Transverse colon (tissue), 4 donors: Measurements from ENCODE around the gene CCNJ. TPM values are rescaled to one million over a fixed set of nuclear protein-coding genes. Genes with fewer than 3 reads are reported as not detected.

ENCODE experiments used
- DNase-seq: peaks from one replicate; pipeline ENCODE4 v3.0.0-alpha.2; 2019
- H3K27ac ChIP-seq, 4 donors: fragments of 200-600 bp; sonication (generic); 2 replicates each; pipeline ENCODE4 v1.5.1; 2016 to 2018; ENCODE audit warnings: inconsistent platforms in 4 of 4
- H3K27me3 ChIP-seq: fragments of 200-600 bp; sonication (generic); 2 replicates; pipeline ENCODE4 v1.5.1; 2017; ENCODE audit warnings: inconsistent platforms
- H3K36me3 ChIP-seq, 4 donors: fragments of 200-600 bp; sonication (generic); 2 replicates each; pipeline ENCODE4 v1.5.1; 2017 to 2019; ENCODE audit warnings: inconsistent platforms in 4 of 4
- H3K4me1 ChIP-seq, 4 donors: fragments of 200-600 bp; sonication (generic); 2 replicates each; pipeline ENCODE4 v1.5.1; 2017 to 2020; ENCODE audit warnings: inconsistent platforms in 4 of 4
- H3K4me3 ChIP-seq, 4 donors: fragments of 200-600 bp; sonication (generic); 1 replicate in 1 of 4; 2 replicates in 3 of 4; pipeline versions ENCODE4 v1.5.1 to v1.6.1; 2017 to 2019; ENCODE audit warnings: inconsistent platforms in 4 of 4
- H3K9me3 ChIP-seq, 2 donors: fragments of 200-600 bp; sonication (generic); 2 replicates each; pipeline ENCODE4 v1.5.1; 2017 to 2019; ENCODE audit warnings: inconsistent platforms in 2 of 2
- EP300 ChIP-seq: sonication (generic); formaldehyde crosslinking; IDR thresholded peaks from one replicate; pipeline ENCODE4 v1.6.1; 2017; ENCODE audit warnings: antibody characterized with exemption, low read depth
- POLR2A ChIP-seq: fragments of 450-650 bp; IDR thresholded peaks from one replicate; pipeline ENCODE4 v1.6.1; 2016; ENCODE audit warnings: antibody characterized with exemption, mild to moderate bottlenecking, moderate library complexity
- POLR2AphosphoS5 ChIP-seq, 3 donors: sonication (generic); formaldehyde crosslinking; IDR thresholded peaks; one replicate each; pipeline ENCODE4 v1.6.1; 2016; ENCODE audit warnings: antibody characterized with exemption in 3 of 3
- WGBS, 2 donors: methylation state at CpG; one replicate each; pipeline ENCODE4 v1.1.5; 2018; ENCODE audit warnings: low coverage in 1 of 2; 5-methylcytosine and 5-hydroxymethylcytosine counted together
- in situ Hi-C, 4 donors: fragments of 200-750 bp; cut with MboI; loops; one replicate each; pipeline versions ENCODE4 v1.15.0 to v1.15.1; 2017; ENCODE audit warnings: low sequenced_read_pairs in 3 of 4, low pct_ligation_motif_present in 1 of 4, low pct_unique_long_range_greater_than_20kb in 1 of 4
- intact Hi-C: fragments of 100-400 bp; cut with DNase I; formaldehyde crosslinking; loops from one replicate; pipeline ENCODE4 v1.15.1; 2023; ENCODE audit warnings: low total_unique reads
- small RNA-seq, 4 donors: library from RNA; depleted of rRNA; stranded (forward); fragments of <200 nt; gene quantifications; one replicate each; pipeline ENCODE3, GENCODE V24; 2016
- total RNA-seq, 4 donors: library from RNA; depleted of rRNA; stranded (reverse); fragments of >200 nt; gene quantifications; one replicate each; pipeline ENCODE4 v1.1.0, GENCODE V29; 2016
- TF ChIP-seq, protein P1 (sequence below), 5 experiments: fragments of 200-600 bp in 3 of 5; fragments of 450-650 bp in 2 of 5; sonication (generic) in 3 of 5; IDR thresholded peaks; 1 replicate in 2 of 5; 2 replicates in 3 of 5; pipeline ENCODE4 v1.5.1; 2016 to 2017; ENCODE audit warnings: antibody characterized with exemption in 5 of 5, inconsistent platforms in 3 of 5, mild to moderate bottlenecking in 2 of 5, moderate library complexity in 1 of 5

The CCNJ gene
- total RNA-seq, 4 donors from 2014 or later = 1.00 to 7.1 (median 5.6) TPM

- in situ Hi-C loops = no loop called here
- Histone ChIP-seq H3K36me3 (no peaks in the 10 kb centered on the region), H3K27ac (no peak overlapping the region), H3K4me3 (no peak overlapping the region), H3K9me3 (no peaks in the 10 kb centered on the region), H3K27me3 (peaks cover 100% of the 10 kb centered on the region), H3K4me1 (no peaks in the 10 kb centered on the region)
- intact Hi-C loops = no loop called here
- DNase-seq = no peak
- WGBS, 2 donors = 43 to 71% methylated on average over 1 of the region's 1 CpG
- TF ChIP-seq, protein P1, sequence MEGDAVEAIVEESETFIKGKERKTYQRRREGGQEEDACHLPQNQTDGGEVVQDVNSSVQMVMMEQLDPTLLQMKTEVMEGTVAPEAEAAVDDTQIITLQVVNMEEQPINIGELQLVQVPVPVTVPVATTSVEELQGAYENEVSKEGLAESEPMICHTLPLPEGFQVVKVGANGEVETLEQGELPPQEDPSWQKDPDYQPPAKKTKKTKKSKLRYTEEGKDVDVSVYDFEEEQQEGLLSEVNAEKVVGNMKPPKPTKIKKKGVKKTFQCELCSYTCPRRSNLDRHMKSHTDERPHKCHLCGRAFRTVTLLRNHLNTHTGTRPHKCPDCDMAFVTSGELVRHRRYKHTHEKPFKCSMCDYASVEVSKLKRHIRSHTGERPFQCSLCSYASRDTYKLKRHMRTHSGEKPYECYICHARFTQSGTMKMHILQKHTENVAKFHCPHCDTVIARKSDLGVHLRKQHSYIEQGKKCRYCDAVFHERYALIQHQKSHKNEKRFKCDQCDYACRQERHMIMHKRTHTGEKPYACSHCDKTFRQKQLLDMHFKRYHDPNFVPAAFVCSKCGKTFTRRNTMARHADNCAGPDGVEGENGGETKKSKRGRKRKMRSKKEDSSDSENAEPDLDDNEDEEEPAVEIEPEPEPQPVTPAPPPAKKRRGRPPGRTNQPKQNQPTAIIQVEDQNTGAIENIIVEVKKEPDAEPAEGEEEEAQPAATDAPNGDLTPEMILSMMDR (IDR thresholded peaks at IDR 0.05) = no peak
- no peak for TF ChIP-seq EP300
- TF ChIP-seq POLR2AphosphoS5 (IDR thresholded peaks at IDR 0.05) = no peak
- no peak for TF ChIP-seq POLR2A
Observed at GRCh38 chr10:96096958-96097357, 53.6 kb downstream of the CCNJ start.

- Histone ChIP-seq H3K27me3 (peaks cover 100% of the 10 kb centered on the region), H3K27ac (no peak overlapping the region), H3K4me1 (no peaks in the 10 kb centered on the region), H3K36me3 (no peaks in the 10 kb centered on the region), H3K9me3 (no peaks in the 10 kb centered on the region), H3K4me3 (no peak overlapping the region)
- 70 to 93% methylated on average over 2 to 3 of the region's 3 CpGs for WGBS, 2 donors
- intact Hi-C loops (no loop called here), in situ Hi-C loops (no loop called here)
- no peak for DNase-seq
- TF ChIP-seq POLR2AphosphoS5 (IDR thresholded peaks at IDR 0.05) = no peak
- TF ChIP-seq POLR2A = no peak
- no peak for TF ChIP-seq EP300
- TF ChIP-seq, protein P1 (IDR thresholded peaks at IDR 0.05) = no peak
Observed at GRCh38 chr10:96097865-96098264, 54.5 kb downstream of the CCNJ start.

DNA sequence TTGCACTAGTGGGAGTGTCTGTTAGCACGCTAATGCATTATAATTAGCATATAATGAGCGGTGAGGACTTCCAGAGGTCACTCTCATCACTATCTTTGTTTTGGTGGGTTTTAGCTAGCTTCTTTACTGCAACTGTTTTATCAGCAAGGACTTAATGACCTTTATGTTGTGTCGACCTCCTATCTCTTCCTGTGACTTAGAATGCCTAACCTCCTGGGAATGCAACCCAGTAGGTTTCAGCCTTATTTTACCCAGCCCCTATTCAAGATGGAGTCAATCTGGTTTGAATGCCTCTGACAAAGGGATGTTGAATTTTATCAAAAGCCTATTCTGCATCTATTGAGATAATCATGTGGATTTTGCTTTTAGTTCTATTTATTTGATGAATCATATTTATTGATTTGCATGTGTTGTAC is 64.2 kb downstream of the CCNJ start:
- Histone ChIP-seq H3K27me3 (peaks cover 94% of the 10 kb centered on the region), H3K4me3 (no peak overlapping the region), H3K9me3 (no peaks in the 10 kb centered on the region), H3K36me3 (no peaks in the 10 kb centered on the region), H3K27ac (no peak overlapping the region), H3K4me1 (no peaks in the 10 kb centered on the region)
- intact Hi-C loops = no loop called here
- in situ Hi-C loops = no loop called here
- TF ChIP-seq, protein P1 (IDR thresholded peaks at IDR 0.05) = no peak
- TF ChIP-seq POLR2AphosphoS5 (IDR thresholded peaks at IDR 0.05) (no peak), POLR2A (no peak), EP300 (no peak)
- 56 to 73% methylated on average over 2 to 3 of the region's 3 CpGs for WGBS, 2 donors
- no peak for DNase-seq

Small RNAs within 50 kb of the gene (small RNA-seq; reads per million reads assigned to genes)
- 0 to 0.28 (median 0.09) reads per million in 4 donors for gene MIR3157

Other genes with a start within 250 kb of the CCNJ start
- 1 to 10 TPM in 2 of 4 donors, under 1 TPM in 1, not detected in 1; 0.96 to 1.6 (median 1.1) TPM for gene CC2D2B, start 135.6 kb upstream of the CCNJ start, total RNA-seq
- 10 to 100 TPM; 19.5 to 44.6 (median 36.8) TPM for gene ZNF518A, start 86.7 kb downstream of the CCNJ start, total RNA-seq
- gene BLNK, start 228.0 kb downstream of the CCNJ start, total RNA-seq = 10 to 100 TPM in 2 of 4 donors, 1 to 10 TPM in 2; 5.6 to 21.8 (median 12.0) TPM